HG03558 (cell line): ENCODE data around the gene ABL2.
"Not testable (repeated sequence)": the region's sequence is repeated elsewhere in the genome, so short reads cannot be mapped to it uniquely, and the experiment has no call there.

ENCODE experiments used
- ATAC-seq: cut with Tn5 transposase; IDR thresholded peaks from one replicate; pipeline ENCODE4 v1.9.1; 2021; ENCODE audit warnings: moderate number of reproducible peaks; ENCODE audit not compliant: unreplicated experiment; ENCODE audit errors: extremely low read depth

Gene ABL2

GRCh38 chr1:179141592-179142251 is 87.8 kb downstream of the ABL2 start:
- ATAC-seq, result no peak

- not testable (repeated sequence) for ATAC-seq
Observed at GRCh38 chr1:179138755-179139154, 90.7 kb downstream of the ABL2 start.

- ATAC-seq, result no peak
Observed at GRCh38 chr1:179137617-179138255, 91.7 kb downstream of the ABL2 start.

- not testable (repeated sequence) for ATAC-seq
Observed at GRCh38 chr1:179135707-179136106, 93.8 kb downstream of the ABL2 start.

- ATAC-seq, result not testable (repeated sequence)
Observed at GRCh38 chr1:179135168-179135567, 94.3 kb downstream of the ABL2 start.

- peak; percentile 94 for ATAC-seq
Observed at GRCh38 chr1:179129702-179130473, 99.6 kb downstream of the ABL2 start.

GRCh38 chr1:179128520-179128919 is 101.0 kb downstream of the ABL2 start:
- ATAC-seq, result no peak

GRCh38 chr1:179127163-179127895 is 102.1 kb downstream of the ABL2 start:
- no peak for ATAC-seq

GRCh38 chr1:179126338-179127060 is 103.0 kb downstream of the ABL2 start:
- ATAC-seq, result no peak

GRCh38 chr1:179124873-179125272 is 104.6 kb downstream of the ABL2 start:
- ATAC-seq, result no peak

GRCh38 chr1:179121159-179121938 is 108.1 kb downstream of the ABL2 start:
- no peak for ATAC-seq

GRCh38 chr1:179120736-179121135 is 108.7 kb downstream of the ABL2 start:
- no peak for ATAC-seq

GRCh38 chr1:179119513-179119912 is 110.0 kb downstream of the ABL2 start:
- no peak for ATAC-seq

- ATAC-seq, result no peak
Observed at GRCh38 chr1:179115181-179115580, 114.3 kb downstream of the ABL2 start.

GRCh38 chr1:179108644-179109043 is 120.8 kb downstream of the ABL2 start:
- no peak for ATAC-seq

- ATAC-seq, result no peak
Observed at GRCh38 chr1:179107706-179108629, 121.5 kb downstream of the ABL2 start.

GRCh38 chr1:179105393-179105792 is 124.1 kb downstream of the ABL2 start:
- ATAC-seq, result no peak

GRCh38 chr1:179104611-179105250 is 124.7 kb downstream of the ABL2 start:
- ATAC-seq, result no peak
